Fibroblast of lung (primary cell): ENCODE results near the gene GNE.
"Not testable (repeated sequence)": the region's sequence is repeated elsewhere in the genome, so short reads cannot be mapped to it uniquely, and the experiment has no call there.

ENCODE experiments used
- CTCF ChIP-seq, 2 donors: IDR thresholded peaks in 1 of 2; conservative IDR thresholded peaks in 1 of 2; 1 replicate in 1 of 2; 2 replicates in 1 of 2; pipeline ENCODE4 v1.5.1; 2011 to 2012; ENCODE audit warnings: low read length in 2 of 2, control low read depth in 1 of 2, inconsistent platforms in 1 of 2, low read depth in 1 of 2, mild to moderate bottlenecking in 1 of 2
- EZH2 ChIP-seq: IDR thresholded peaks from 2 replicates; pipeline ENCODE4 v1.5.1; 2012; ENCODE audit warnings: low read length, control low read depth, mild to moderate bottlenecking; ENCODE audit errors: missing control alignments

DNA sequence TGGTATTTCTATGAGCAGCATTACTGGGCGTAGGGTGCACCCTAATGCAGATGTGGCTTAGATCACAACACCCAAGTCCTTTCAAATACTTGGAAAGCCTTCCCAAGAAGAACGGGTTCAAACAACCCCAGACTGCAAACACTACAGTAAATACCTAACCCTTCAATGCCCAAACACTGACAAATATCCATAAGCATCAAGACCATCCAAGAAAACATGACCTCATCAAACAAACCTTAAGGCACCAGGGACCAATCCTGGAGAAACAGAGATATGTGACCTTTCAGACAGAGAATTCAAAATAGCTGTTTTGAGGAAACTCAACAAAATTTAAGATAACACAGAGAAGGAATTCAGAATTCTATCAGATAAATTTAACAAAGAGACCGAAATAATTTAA lies 83.0 kb downstream of the GNE start:
- TF ChIP-seq CTCF (conservative IDR thresholded peaks at IDR 0.05 in 1 of 2, IDR thresholded peaks at IDR 0.05 in 1 of 2; ENCODE audit: low read depth in 1 of 2, low read length in 2 of 2); EZH2: not testable (repeated sequence)
